Right kidney (tissue), 1 donor: ENCODE results near the gene DAPK1.

ENCODE experiments used
- DNase-seq: peaks from one replicate; pipeline ENCODE4 v3.0.0-alpha.2; 2016

The DAPK1 gene

GRCh38 chr9:87613265-87614111, 115.8 kb downstream of the DAPK1 start:
- DNase-seq, result no peak

- DNase-seq, result no peak
These were observed 116.7 kb downstream of the DAPK1 start for GRCh38 chr9:87614397-87614796.

GRCh38 chr9:87615136-87615535, 117.5 kb downstream of the DAPK1 start:
- DNase-seq, result no peak

GRCh38 chr9:87615547-87616148, 118.0 kb downstream of the DAPK1 start:
- DNase-seq, result no peak

- no peak for DNase-seq
These were observed 120.6 kb downstream of the DAPK1 start for GRCh38 chr9:87618226-87618625.

GRCh38 chr9:87618931-87619330, 121.3 kb downstream of the DAPK1 start:
- DNase-seq, result no peak

- no peak for DNase-seq
These were observed 121.7 kb downstream of the DAPK1 start for GRCh38 chr9:87619346-87619745.

- DNase-seq, result no peak
These were observed 123.2 kb downstream of the DAPK1 start for GRCh38 chr9:87620731-87621322.

GRCh38 chr9:87622098-87622497, 124.4 kb downstream of the DAPK1 start:
- no peak for DNase-seq

GRCh38 chr9:87622923-87623322, 125.3 kb downstream of the DAPK1 start:
- DNase-seq, result no peak

GRCh38 chr9:87628346-87628745, 130.7 kb downstream of the DAPK1 start:
- DNase-seq, result no peak

- DNase-seq, result no peak
These were observed 131.4 kb downstream of the DAPK1 start for GRCh38 chr9:87629104-87629503.

GRCh38 chr9:87630266-87630665, 132.6 kb downstream of the DAPK1 start:
- no peak for DNase-seq

GRCh38 chr9:87630846-87631245, 133.2 kb downstream of the DAPK1 start:
- no peak for DNase-seq

GRCh38 chr9:87635656-87636501, 138.2 kb downstream of the DAPK1 start:
- no peak for DNase-seq

- DNase-seq, result no peak
These were observed 140.6 kb downstream of the DAPK1 start for GRCh38 chr9:87638292-87638691.

GRCh38 chr9:87639949-87640348, 142.3 kb downstream of the DAPK1 start:
- no peak for DNase-seq

- DNase-seq, result peak; percentile 21
These were observed 142.7 kb downstream of the DAPK1 start for GRCh38 chr9:87640385-87640795.

GRCh38 chr9:87641067-87641466, 143.4 kb downstream of the DAPK1 start:
- DNase-seq, result no peak

- no peak for DNase-seq
These were observed 144.9 kb downstream of the DAPK1 start for GRCh38 chr9:87642330-87643106.

GRCh38 chr9:87643107-87643650, 145.5 kb downstream of the DAPK1 start:
- no peak for DNase-seq
